Left renal pelvis (tissue), 4 donors: ENCODE results near the gene LSM2. TPM values are rescaled to one million over a fixed set of nuclear protein-coding genes. Genes with fewer than 3 reads are reported as not detected.
A peak's percentile ranks its signal among the peaks of the same experiment; 100 is the strongest.
"Not testable (repeated sequence)": the region's sequence is repeated elsewhere in the genome, so short reads cannot be mapped to it uniquely, and the experiment has no call there.

Experiments
- DNase-seq, 4 donors: peaks; one replicate each; pipeline ENCODE4 v3.0.0-alpha.2; 2013; ENCODE audit warnings: low read depth in 4 of 4, low spot score in 3 of 4
- polyA plus RNA-seq, 4 donors: library from polyadenylated mRNA; unstranded; fragments of 120-200 nt; gene quantifications; one replicate each; pipeline ENCODE4 v1.2.1, GENCODE V29; 2013; ENCODE audit not compliant: insufficient read length in 4 of 4

Gene LSM2
- polyA plus RNA-seq, 4 donors, result 71.4 to 84.9 (median 84.3) TPM

DNA sequence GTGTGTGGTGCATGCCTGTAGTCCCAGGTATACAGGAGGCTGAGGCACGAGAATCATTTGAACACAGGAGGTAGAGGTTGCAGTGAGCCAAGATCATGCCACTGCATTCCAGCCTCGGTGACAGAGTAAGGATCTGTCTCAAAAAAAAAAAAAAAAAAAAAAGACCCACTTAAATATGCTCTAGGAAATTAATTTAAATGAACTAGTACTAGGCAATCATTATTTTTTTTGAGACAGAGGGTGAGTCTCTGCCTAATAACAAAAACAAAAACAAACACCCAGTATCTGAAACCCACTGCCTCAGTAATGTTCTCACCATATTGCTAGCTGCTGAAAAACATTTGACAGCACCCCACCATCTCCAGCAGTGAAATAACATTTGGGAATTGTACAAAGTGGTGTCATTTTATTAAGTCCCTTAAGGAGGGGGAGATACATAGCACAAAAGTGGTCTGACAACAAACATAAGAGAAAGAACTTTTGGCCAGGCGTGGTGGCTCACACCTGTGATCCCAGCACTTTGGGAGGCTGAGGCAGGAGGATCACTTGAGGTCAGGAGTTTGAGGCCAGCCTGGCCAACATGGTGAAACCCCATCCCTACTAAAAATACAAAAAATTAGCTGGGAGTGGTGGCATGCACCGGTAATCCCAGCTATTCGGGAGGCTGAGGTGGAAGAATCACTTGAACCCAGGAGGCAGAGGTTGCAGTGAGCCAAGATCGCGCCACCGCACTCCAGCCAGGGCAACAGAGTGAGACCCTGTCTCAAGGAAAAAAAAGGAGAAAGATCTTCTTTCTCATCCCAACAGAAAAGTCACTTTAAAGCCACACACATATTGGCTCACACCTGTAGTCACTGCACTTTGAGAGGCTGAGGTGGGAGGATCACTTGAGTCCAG lies 5.5 kb downstream of the LSM2 start:
- not testable (repeated sequence) for DNase-seq

- DNase-seq, result no peak
Observed at GRCh38 chr6:31799781-31800180, 7.0 kb downstream of the LSM2 start.

DNA sequence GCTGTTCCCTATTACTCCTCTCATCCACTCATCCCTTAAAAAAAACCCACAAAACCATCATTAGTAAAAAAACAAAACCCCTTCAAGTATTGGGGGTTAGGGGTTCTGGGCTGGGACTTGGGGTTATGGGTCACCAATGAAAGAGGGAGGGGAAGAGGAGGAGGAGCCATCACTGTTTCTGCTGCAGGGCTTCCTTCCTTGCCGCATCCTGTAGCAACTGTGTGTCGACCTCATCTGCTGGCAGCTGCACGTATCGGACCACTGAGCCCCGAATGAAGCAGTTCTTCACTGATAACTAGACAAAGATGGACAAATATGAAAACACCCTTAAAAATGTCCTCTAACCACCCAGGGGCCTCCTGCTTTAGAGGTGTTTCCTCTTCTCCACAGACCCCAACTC lies 9.2 kb downstream of the LSM2 start:
- no peak for DNase-seq

GRCh38 chr6:31796993-31797385 lies 9.8 kb downstream of the LSM2 start:
- no peak for DNase-seq

- DNase-seq, result peak in 3 of 4 donors; percentile 65 to 76 (median 73)
Observed at GRCh38 chr6:31795616-31796298, 11.0 kb downstream of the LSM2 start, which contains the start of gene VARS1. Gene VARS1, minus strand, starts transcription at chr6:31795752. Its CDS starts 535 bp downstream, at chr6:31795217.

DNA sequence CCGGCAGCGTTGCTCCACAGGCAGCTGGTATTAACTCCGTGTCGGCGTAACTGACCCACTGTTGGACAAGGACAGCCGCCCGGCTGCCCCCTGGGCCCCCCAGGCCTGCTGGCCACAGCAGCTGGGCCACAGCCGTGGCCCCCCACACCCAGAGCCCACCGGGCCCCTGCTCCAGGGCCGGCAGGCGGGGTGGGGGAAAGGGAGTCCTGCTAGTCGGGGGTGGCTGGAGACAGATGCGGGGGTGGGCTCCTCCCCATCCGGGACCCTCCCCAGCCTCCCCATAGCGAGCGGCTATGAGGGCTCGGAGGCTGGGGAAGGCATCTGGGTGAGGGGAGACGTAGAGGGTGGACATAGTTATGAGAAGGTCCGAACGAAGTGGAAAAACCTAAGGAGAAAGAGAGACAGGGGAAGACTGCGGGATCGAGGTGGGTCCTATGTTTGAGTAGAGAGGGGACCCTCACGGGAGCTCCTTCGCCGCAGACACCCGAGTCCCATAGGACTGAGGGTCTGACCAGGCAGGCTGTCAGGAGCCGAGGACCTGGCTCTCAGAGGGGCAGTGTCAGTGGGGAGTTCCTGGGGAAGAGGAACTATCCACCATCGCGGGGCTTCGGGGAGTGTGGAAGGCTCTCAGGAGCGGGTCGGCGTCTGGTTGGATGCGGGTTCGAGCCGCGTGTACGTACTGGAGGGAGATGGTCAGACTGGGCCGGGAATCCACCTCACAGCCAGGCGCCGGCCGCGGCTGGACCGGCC lies 11.7 kb downstream of the LSM2 start:
- no peak for DNase-seq

- no peak for DNase-seq
Observed at GRCh38 chr6:31794294-31794865, 12.4 kb downstream of the LSM2 start.

GRCh38 chr6:31793927-31794245 lies 12.9 kb downstream of the LSM2 start:
- not testable (repeated sequence) for DNase-seq

DNA sequence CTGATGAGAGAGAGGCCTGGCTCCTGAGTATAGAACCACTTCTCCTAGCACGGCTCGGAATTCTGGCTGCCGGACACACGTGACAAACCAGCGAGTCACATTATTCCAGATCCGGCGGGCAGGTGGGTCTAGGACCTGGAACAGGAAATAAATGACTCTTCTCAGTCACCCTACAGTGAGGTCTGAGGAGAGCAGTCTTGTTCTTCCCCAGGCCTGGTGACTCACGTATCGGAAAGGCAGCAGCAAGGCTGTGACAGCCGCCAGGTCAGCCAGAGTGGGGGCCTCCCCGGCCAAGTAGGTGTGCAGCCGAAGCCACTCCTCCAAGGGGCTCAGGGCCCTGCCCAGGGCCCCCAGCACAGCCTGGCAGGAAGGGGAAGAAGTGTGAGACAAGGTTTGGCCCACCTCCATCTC lies 14.0 kb downstream of the LSM2 start:
- no peak for DNase-seq

- no peak for DNase-seq
Observed at GRCh38 chr6:31792090-31792374, 14.7 kb downstream of the LSM2 start.

DNA sequence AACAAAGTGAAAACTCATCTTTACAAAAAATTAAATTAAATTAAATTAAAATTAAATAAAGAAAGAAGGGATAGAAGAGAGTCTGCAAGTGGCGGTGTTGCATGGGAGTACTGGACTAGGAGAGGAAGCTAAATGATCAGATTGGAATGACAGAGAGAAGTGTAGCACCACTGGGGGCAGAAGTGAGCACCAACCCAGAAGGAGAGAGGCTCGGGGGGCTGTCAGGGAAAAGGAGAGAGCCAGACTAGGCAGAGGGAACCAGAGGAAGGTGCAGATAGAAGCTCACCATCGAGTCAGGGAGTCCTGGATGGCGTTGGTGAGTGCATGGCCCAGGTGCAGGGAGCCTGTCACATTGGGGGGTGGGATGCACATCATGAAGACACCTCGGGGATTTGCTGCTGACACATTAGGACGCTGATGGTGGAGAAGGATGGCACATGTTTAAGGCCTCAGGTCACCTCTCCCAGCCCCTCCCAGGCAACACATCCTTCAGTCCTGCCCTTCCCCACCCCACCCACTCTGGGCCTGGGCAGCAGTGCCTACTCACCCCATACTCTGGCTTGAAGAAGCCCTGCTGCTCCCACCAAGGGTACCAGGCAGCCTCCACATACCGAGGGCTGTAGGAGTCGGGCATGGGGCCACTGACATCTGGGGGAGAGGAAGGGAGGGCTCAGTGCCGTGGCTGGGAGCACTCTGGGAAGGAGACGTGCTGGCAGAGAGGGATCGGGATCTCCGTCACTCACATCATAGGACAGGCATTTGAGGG lies 15.3 kb downstream of the LSM2 start:
- DNase-seq, result no peak

DNA sequence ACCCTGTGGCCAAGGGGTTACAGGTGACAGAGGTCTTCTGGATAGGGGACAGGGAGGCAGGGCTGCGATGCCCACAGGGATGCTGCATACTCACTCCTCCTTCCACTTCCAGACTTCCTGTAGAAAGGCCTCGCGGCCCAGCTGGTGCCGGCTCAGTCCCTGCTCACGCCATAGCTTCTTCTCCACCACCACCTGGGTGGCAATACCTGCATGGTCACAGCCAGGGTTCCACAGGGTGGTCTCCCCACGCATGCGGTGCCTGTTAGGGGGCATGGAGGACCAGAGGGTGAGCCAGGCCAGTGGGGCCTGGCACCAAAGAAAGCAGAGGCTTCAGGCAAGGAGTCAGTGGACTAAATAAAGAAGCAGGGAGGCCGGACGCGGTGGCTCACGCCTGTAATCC lies 21.3 kb downstream of the LSM2 start:
- DNase-seq, result no peak

DNA sequence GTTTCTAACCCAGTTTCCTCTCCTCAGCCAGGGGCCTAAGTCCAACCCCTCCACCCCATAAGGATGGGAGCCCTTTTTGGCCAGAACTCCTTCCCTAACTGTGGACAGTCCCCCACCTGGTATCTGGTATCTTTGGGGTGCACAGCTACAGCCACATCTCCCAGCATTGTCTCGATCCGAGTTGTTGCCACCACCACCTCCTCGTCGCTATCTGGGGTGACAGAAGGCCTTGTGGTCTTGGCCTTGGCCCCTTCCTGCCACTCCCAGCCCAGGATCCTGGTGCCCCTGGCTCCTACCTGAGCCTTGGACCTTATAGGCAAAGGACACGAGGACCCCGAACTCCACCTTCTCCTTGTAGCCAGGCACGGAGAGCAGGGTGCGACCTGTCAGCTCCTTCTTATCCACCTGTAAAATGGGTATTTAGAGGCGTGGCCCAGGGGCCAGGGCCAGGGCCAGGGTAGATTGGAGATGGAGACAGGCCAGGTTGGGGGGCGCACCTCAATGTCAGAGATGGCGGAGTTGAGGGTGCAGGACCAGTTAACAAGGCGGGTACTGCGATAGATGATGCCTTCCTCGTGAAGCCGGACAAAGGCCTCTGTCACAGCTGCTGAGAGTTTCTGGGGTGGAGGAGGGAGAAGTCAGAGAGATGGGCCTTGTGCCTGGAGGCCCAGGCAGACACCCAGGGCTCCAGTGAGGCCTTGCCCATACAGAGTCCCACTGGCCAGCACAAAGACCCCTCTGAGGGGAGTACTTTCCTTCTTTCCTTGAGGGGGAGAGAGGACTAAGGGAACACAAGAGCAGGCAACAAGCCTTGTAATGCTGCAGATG lies 22.5 kb downstream of the LSM2 start:
- DNase-seq, result no peak

DNA sequence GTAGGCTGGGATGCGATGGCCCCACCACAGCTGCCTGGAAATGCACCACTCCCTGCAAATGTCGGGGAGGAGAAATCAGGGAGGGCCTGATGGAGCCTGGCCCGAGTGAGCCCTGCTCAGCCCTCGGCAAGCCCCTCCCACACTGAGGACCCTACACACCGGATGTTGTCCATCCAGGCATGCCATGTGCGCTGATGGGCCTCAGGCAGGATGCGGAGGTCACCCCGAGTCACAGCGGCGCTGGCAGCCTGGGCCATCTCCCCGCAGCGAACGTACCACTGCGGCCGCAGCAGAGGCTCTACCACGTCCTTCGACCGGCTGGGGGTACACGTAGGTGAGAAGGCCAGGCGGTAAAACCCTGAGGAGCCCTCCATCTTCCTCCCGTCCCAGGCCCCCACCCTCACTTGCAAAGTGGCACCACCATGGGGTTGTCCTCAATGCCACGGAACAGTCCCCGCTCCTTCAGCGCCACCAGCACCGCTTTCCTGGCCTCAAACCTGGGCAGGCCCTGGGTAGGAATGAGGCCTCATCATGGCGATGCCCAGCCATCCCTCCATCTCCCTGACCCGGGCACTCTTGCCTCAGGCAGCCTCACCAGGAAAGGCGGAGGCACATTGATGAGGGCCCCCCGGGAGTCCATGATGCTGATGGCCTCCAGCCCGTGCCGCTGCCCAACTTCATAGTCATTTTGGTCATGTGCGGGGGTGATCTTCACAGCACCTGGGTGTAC lies 24.5 kb downstream of the LSM2 start:
- DNase-seq, result no peak

DNA sequence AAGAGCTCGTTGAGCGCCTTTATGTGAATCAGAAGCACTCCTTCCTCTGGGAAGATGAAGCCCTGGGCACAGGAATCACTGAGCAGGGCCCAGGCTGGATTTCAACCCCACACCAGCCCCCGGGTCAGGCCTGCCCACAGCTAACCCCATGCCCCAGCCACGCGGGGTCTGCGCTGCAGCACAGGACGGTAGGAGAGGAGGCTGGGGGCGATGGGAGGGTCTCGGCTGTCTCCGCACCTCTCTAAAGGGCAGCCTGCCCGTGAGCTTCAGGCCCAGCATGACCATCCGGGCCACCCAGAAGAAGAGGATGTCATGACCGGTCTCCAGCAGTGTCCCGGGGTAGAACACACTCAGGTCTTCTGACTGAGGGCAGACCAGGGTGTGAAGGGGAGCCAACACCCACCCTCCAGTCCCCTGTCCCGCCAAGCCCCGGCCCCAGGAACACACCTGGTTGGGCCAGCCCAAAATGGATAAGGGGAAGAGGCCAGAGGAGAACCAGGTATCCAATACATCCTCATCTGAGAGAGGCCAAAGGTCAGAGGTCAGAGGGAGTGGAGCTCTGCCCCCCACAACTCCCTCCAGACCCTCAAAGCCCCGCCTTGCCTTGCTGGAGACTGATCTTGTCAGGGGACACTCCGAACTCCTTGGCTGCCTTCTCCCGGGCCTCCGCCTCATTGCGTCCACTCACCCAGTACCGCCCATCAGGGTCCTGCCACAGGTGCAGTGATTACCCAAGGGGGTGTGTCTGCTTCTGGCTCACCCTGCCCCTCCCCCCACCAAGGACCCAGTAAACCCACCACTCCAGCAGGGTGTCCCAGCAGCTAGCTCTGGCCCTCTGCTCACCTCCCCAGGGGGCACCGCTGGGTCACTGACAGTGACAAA lies 25.3 kb downstream of the LSM2 start:
- no peak for DNase-seq

DNA sequence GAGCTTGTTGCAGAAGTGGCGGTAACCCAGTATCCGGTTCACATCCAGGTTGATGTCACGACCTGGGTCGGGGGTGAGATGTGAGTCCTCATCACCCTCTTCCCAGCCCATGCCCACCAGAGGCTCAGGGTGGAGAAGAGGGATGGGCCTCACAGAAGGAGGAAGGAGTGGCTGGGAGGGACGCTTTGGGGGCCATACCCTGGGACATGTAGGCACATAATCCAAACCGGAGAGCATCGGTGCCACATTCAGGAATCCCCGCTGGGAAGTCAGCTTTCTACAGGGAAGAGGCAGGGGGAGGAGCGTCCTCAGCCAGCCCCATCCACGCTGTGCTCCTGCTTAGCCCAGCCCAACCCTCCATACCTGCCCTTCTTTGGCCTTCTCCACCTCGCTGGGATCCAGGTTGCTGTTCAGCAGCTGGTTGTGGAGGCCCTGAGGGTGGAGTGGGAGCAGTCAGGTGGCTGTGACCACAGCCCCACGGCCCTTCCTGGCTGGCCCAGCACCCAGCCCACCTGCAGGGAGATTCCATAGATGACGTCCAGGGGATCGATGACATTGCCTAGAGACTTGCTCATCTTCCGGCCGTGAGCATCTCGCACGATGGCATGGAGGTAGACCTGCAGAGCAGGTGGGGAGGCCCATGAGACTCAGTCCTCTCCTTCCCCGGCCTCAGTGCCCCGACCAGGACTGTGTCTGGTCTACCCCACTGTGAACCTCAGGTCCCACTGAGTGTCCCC lies 26.1 kb downstream of the LSM2 start:
- no peak for DNase-seq

GRCh38 chr6:31779908-31780307 lies 26.9 kb downstream of the LSM2 start:
- DNase-seq, result no peak
